ENCODE data around the gene PPBP.

DNA sequence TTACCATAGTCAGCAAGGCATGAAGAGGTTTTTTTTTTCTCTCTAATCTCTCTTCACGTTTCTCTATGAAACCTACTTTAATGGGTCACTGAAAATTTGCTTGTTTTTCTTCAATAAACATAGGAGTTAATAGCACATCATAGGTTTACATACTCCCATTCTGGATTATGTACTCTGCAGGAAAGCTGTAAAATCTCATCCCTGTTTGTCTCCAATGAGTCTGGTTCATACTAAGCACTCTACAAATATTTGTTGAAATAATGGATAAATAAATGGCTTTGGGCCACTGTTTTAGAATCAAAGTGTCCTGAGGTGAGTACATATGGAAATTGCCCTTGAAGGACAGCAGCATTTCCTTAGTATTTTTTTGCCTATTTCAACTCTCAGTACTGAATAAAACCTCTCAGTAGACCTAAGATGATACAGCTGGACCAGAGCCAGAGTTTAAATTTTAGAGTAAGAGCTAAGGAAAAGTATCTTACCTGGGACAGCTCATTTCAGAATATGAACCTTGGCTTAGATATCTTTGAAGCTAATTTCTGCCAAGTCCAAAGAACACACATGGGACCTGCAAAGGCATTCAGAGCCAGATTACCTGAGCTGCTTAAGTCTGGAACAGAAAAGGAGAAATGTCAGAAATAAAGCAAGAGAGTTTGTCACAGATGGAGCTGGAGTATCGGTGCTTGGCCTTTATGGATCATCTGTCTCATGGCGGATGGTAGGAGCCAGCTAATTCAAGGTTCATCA, 40.6 kb downstream of the PPBP start:
- TF ChIP-seq POLR2A (IDR thresholded peaks at IDR 0.05), result no peak
- TF ChIP-seq, protein P1, sequence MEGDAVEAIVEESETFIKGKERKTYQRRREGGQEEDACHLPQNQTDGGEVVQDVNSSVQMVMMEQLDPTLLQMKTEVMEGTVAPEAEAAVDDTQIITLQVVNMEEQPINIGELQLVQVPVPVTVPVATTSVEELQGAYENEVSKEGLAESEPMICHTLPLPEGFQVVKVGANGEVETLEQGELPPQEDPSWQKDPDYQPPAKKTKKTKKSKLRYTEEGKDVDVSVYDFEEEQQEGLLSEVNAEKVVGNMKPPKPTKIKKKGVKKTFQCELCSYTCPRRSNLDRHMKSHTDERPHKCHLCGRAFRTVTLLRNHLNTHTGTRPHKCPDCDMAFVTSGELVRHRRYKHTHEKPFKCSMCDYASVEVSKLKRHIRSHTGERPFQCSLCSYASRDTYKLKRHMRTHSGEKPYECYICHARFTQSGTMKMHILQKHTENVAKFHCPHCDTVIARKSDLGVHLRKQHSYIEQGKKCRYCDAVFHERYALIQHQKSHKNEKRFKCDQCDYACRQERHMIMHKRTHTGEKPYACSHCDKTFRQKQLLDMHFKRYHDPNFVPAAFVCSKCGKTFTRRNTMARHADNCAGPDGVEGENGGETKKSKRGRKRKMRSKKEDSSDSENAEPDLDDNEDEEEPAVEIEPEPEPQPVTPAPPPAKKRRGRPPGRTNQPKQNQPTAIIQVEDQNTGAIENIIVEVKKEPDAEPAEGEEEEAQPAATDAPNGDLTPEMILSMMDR (IDR thresholded peaks at IDR 0.05), result no peak
